HG03175 (cell line): ENCODE measurements around the gene DSP.
A peak's percentile ranks its signal among the peaks of the same experiment; 100 is the strongest.

Experiments used
- ATAC-seq: cut with Tn5 transposase; IDR thresholded peaks from one replicate; pipeline ENCODE4 v1.9.1; 2021; ENCODE audit warnings: mild to moderate bottlenecking, moderate library complexity; ENCODE audit not compliant: unreplicated experiment

DSP gene

GRCh38 chr6:7537565-7538174 lies 3.8 kb upstream of the DSP start:
- ATAC-seq: no peak

- no peak for ATAC-seq
These were observed 3.0 kb upstream of the DSP start for GRCh38 chr6:7538484-7538883.

DNA sequence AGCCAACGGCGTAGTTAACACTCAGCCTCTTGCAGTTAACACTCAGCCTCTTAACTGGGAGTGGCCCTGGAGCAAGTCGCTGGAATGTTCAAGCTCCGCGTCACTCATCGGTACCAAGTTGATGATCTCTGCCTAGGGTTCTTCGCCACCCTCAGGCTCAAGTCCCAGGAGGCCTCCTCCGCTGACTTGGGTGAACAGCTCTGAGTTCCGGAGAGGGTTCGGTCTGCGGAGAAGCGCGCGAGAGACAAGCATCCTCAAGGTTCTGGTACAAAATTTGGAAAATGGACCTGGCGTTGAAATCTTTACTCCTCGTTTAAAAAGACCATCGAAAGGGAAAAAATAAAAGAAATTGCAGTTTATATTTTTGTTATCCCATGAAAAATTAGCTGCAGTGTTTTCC lies 876 bp upstream of the DSP start:
- no peak for ATAC-seq

GRCh38 chr6:7542065-7542873 lies 798 bp downstream of the DSP start:
- peak; percentile 10 for ATAC-seq

- ATAC-seq: no peak
These were observed 1.6 kb downstream of the DSP start for GRCh38 chr6:7542874-7543624.

DNA sequence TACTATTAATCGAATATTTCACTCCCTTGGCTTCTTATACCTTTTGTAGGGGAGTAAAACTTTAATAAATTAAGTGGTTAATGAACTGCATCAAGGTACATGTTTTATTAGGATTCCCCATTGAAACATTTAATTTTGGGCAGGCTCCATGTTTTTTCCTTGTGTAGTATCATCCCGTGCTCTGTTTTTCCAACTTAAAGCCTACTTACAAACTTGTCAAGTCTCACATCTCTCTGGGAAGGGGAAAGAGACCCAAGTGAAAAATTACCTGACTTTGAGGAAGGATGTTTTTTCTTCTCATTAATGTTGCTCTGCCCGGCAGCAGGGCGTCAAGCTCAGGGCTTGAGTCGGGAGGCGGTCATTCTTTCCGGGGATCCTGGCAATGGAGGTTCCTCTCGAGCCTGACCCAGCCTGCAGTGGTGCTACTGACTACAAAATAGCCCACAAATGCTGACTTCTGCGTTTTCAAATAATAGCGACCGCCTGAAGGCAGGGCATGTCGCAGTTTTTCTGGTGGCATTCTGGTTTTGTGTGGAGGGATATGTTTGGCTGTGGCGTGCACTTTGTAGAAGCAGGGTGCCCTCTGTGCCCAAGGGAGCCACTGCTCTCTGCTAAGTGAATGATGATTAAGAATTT lies 2.4 kb downstream of the DSP start:
- no peak for ATAC-seq

DNA sequence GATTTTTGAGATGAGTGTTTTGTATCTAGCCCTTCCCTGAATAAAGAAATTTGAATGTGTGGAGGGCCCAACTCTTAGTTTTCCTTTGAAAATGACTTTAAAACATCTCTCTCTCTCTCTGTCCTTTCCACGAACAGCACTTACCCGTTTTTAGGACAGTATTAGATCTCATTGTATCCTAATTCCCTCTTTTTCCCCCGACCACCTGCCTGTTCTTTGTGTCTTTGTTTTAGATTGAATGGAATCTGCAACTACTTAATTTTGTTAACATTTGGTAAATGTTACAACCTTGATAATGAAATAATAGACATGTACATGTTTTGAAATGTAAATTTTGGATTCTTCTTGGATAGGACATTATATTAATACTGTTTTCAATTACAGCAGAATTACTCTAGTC lies 3.1 kb downstream of the DSP start:
- no peak for ATAC-seq

DNA sequence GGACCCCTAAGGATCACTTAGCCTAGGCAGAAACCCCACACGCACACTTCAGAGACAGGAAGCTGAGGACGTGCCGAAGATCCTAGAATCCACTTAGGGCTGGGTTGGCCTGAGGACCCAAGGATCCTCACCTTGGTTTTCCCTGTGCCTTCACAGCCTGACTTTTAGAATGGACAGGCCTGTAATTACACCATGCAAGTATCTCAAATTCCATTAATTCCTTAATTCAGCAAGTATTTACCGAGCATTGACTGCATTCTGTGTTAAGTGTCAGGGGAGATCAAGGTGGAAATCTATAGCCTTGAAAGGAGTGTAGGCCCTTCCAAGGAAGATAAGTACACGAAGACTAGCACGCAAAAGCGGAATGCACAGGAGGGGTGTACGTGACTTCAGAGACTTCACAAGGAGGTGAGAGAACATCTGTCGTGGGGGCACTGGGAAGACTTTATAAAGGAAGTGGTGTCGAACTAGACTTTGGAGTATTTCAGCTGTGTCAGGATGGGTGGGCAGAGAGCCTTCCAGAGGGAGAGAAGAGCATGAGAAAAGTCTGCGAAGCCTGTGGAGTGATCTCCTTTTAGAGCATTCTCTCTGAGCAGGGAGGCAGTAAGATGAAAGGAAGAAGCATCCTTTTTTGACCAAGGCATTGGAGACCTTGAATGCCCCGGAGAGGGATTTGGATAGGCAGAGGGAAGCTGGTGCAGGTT lies 4.0 kb downstream of the DSP start:
- no peak for ATAC-seq

DNA sequence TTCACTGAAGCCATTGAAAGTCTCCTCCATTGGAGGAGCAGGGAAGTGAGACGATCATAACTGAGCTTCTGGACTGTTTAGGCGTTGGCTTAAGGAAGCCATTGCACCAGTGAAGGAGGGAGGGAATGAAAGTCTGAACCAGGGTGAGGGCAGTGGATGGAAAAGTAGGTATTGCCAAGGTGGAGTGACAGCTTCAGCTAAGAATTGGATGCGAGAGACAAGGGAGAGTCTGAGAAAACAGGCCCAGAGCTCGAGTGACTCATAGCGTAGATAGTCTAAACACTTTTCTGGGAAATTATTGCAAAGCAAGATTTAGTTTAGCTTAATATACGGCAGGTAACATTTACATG lies 4.5 kb downstream of the DSP start:
- no peak for ATAC-seq

GRCh38 chr6:7546383-7546782 lies 4.9 kb downstream of the DSP start:
- ATAC-seq: no peak

GRCh38 chr6:7546896-7547295 lies 5.4 kb downstream of the DSP start:
- no peak for ATAC-seq

- no peak for ATAC-seq
These were observed 5.8 kb downstream of the DSP start for GRCh38 chr6:7547315-7547714.

DNA sequence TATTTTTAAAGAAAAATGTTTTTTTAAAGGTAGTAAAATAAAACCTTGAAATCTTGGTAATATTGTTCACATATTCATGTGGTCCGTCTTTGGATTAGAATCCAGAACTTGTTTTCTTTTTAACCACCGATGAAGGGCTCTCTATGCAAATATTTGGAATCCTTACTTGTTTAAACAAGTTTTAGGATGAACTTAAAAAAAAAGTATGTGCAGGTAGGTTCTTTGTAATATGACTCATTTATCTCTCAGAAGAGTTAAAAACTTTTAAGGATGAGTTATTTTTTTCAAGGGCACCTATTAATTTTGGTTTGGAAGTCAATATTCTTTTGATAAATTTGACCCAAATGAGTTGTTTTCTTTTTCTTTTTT lies 8.9 kb downstream of the DSP start:
- ATAC-seq: no peak

DNA sequence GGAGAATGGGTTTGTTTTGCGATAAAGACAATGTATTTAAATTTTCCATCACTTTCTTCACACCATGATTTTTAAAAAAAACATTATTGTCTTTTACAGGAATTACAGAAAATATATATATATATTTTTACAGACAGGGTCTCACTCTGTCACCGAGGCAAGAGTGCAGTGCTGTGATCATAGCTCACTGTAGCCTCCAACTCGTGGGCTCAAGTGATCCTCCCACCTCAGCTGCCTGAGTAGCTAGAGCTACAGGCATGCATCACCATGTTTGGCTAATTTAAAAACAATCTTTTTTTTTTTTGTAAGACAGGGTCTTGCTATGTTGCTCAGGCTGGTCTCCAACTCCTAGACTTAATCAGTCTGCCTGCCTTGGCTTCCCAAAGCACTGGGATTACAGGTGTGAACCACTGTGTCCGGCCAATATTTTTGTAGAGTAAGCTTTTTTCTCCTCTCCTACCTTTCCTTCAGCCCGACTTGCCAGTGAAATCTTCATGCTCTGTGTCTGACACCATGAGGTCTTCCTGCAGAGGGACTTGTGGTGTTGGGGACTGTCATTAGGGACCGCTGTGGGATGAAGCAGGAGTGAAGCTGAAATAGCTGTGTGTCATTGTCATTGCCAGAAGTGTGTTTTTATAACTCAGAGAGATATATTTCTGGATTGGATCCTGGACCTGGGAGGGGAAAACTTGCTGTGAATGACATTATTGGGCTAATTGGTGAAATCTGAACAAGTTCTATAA lies 13.2 kb downstream of the DSP start:
- ATAC-seq: no peak

- ATAC-seq: no peak
These were observed 14.2 kb downstream of the DSP start for GRCh38 chr6:7555671-7556070.

GRCh38 chr6:7556394-7557106 lies 15.1 kb downstream of the DSP start:
- ATAC-seq: no peak

DNA sequence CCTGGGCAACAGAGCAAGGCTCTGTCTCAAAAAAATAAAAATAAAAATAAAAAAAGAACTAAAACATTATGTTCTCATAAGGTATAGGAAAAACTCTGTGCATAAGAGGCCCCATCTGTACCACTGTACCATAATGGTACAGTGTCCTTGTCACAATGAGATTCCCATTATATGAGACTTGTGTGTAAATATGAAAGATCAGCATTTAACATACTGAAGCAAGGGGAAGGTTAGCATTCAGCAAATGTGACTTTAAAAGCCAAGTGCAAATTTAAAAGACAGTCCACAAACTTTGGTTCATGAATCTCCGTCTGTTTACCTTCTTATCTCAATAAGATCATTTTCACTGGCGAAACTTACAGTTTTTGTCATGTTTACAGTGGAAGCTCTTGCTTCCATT lies 16.2 kb downstream of the DSP start:
- no peak for ATAC-seq

- ATAC-seq: no peak
These were observed 17.3 kb downstream of the DSP start for GRCh38 chr6:7558781-7559180.

- no peak for ATAC-seq
These were observed 17.7 kb downstream of the DSP start for GRCh38 chr6:7559196-7559595.
